Measurements from ENCODE around the gene GSTM3. TPM values are rescaled to one million over a fixed set of nuclear protein-coding genes. Genes with fewer than 3 reads are reported as not detected.

GSTM3 gene
- total and polyA plus RNA-seq, 9 of the 15 experiments (the other 6 are each of a cell fraction or from before 2014, with no cell fraction given) = 3.9 to 24.5 (median 9.4) TPM

GRCh38 chr1:109773203-109773899 lies 32.5 kb upstream of the GSTM3 start (continued):
- TF ChIP-seq SFPQ (IDR thresholded peaks at IDR 0.05; ENCODE audit: low read depth, low read length) = no peak
- no peak for TF ChIP-seq NFXL1 (CRISPR knock-in tag; IDR thresholded peaks at IDR 0.05)
- no peak for TF ChIP-seq CUX1 (CRISPR knock-in tag; IDR thresholded peaks at IDR 0.05)
- peak; percentile 64 to 70 for TF ChIP-seq MAZ (CRISPR knock-in tag; conservative IDR thresholded peaks at IDR 0.05 in 1 of 2, IDR thresholded peaks at IDR 0.05 in 1 of 2)
- no peak for TF ChIP-seq U2AF1 (optimal IDR thresholded peaks at IDR 0.05; ENCODE audit: low read depth, low read length)
- no peak for TF ChIP-seq ZNF655 (CRISPR knock-in tag; IDR thresholded peaks at IDR 0.05)
- no peak for TF ChIP-seq ZBTB49 (CRISPR knock-in tag; IDR thresholded peaks at IDR 0.05; ENCODE audit: borderline replicate concordance)
- TF ChIP-seq TSHZ1 (CRISPR knock-in tag; IDR thresholded peaks at IDR 0.05) = no peak
- TF ChIP-seq ZEB2 (IDR thresholded peaks at IDR 0.05) = no peak
- no peak for TF ChIP-seq ZFP30 (CRISPR knock-in tag; IDR thresholded peaks at IDR 0.05; ENCODE audit: borderline replicate concordance)
- no peak for TF ChIP-seq CBFA2T2 (conservative IDR thresholded peaks at IDR 0.05)
